PC-3 (cell line): ENCODE data around the gene SCN4B. TPM values are rescaled to one million over a fixed set of nuclear protein-coding genes. Genes with fewer than 3 reads are reported as not detected.

Experiments
- ATAC-seq: fragments of 200-7000 bp; cut with Tn5 transposase; 2 replicates; pipeline ENCODE4 v1.9.1; 2020; ENCODE audit warnings: mild to moderate bottlenecking, moderate library complexity
- BruUV-seq: library from RNA; stranded (reverse); fragments of 400-500 nt; replicated peaks from 2 replicates; lab custom pipeline; 2021; lab: Mats Ljungman, UMichigan
- CTCF ChIA-PET: fragments of 300-600 bp; sonication (Branson Sonifier 250); formaldehyde crosslinking; loops from one replicate; lab custom pipeline; 2022; ENCODE audit warnings: antibody characterized with exemption; lab: Charles Lee
- POLR2A ChIA-PET: fragments of 300-600 bp; sonication (Branson Sonifier 250); formaldehyde crosslinking; loops from one replicate; lab custom pipeline; 2022; ENCODE audit warnings: antibody characterized with exemption; ENCODE audit not compliant: unreplicated experiment; lab: Charles Lee
- DNase-seq: peaks from one replicate; pipeline ENCODE4 v3.0.0-alpha.2; 2015
- H2AFZ ChIP-seq: fragments of 300-600 bp; sonication (generic); 2 replicates; pipeline ENCODE4 v1.6.0; 2016; ENCODE audit warnings: antibody characterized with exemption, low read length
- H3F3A ChIP-seq: fragments of 300-600 bp; sonication (generic); one replicate; pipeline ENCODE4 v1.6.0; 2017; ENCODE audit warnings: antibody characterized with exemption, low read length, control low read depth, mild to moderate bottlenecking; ENCODE audit not compliant: unreplicated experiment
- H3K27ac ChIP-seq: fragments of 300-600 bp; sonication (generic); 2 replicates; pipeline ENCODE4 v1.5.1; 2016; ENCODE audit warnings: mild to moderate bottlenecking, low read length
- H3K27me3 ChIP-seq: fragments of 300-600 bp; sonication (generic); 2 replicates; pipeline ENCODE4 v1.6.1; 2016; ENCODE audit warnings: low read length, mixed read lengths
- H3K36me3 ChIP-seq: fragments of 300-600 bp; sonication (generic); 2 replicates; pipeline ENCODE4 v1.6.1; 2016; ENCODE audit warnings: low read depth, mixed run types, low read length, mixed read lengths
- H3K4me1 ChIP-seq: fragments of 300-600 bp; sonication (generic); 2 replicates; pipeline ENCODE4 v1.5.1; 2016; ENCODE audit warnings: low read length; ENCODE audit not compliant: insufficient read depth
- H3K4me2 ChIP-seq: fragments of 300-600 bp; sonication (generic); 2 replicates; pipeline ENCODE4 v1.6.0; 2016; ENCODE audit warnings: low read length
- H3K4me3 ChIP-seq: fragments of 300-600 bp; sonication (generic); 2 replicates; pipeline ENCODE4 v1.5.1; 2016; ENCODE audit warnings: mild to moderate bottlenecking, low read length, mixed read lengths
- H3K79me2 ChIP-seq: fragments of 300-600 bp; sonication (generic); 2 replicates; pipeline ENCODE4 v1.6.1; 2017; ENCODE audit warnings: low read length, mixed read lengths
- H3K9ac ChIP-seq: fragments of 300-600 bp; sonication (generic); 2 replicates; pipeline ENCODE4 v1.6.0; 2016; ENCODE audit warnings: mild to moderate bottlenecking, low read length
- H3K9me2 ChIP-seq: fragments of 300-600 bp; sonication (generic); replicated peaks from 2 replicates; pipeline ENCODE4 v1.6.1; 2016; ENCODE audit warnings: mixed run types, low read length, mixed read lengths
- H3K9me3 ChIP-seq: fragments of 300-600 bp; sonication (generic); 2 replicates; pipeline ENCODE4 v1.6.1; 2016; ENCODE audit warnings: low read length, mixed read lengths
- H4K20me1 ChIP-seq: fragments of 300-600 bp; sonication (generic); 2 replicates; pipeline ENCODE4 v1.6.1; 2016; ENCODE audit warnings: low read length, mixed read lengths
- EZH2 ChIP-seq: fragments of 300-600 bp; sonication (generic); IDR thresholded peaks from one replicate; pipeline ENCODE4 v1.6.1; 2017; ENCODE audit warnings: antibody characterized with exemption, mild to moderate bottlenecking, low read length; ENCODE audit not compliant: unreplicated experiment
- EZH2phosphoT487 ChIP-seq: fragments of 300-600 bp; sonication (generic); IDR thresholded peaks from 2 replicates; pipeline ENCODE4 v1.6.1; 2018; ENCODE audit warnings: mild to moderate bottlenecking, antibody characterized with exemption, low read length, borderline replicate concordance
- intact Hi-C: fragments of 100-400 bp; cut with micrococcal nuclease; formaldehyde crosslinking; loops from 2 replicates; pipeline ENCODE4 v1.9.0; 2023
- total RNA-seq: library from RNA; depleted of rRNA; stranded (reverse); fragments of >200 nt; gene quantifications from 2 replicates; pipeline ENCODE4 v1.2.3, GENCODE V29; 2014
- TF ChIP-seq, protein P1 (sequence below): fragments of 300-600 bp; sonication (generic); conservative IDR thresholded peaks from 2 replicates; pipeline ENCODE4 v1.5.1; 2017; ENCODE audit warnings: antibody characterized with exemption, low read depth, mild to moderate bottlenecking, low read length

Gene SCN4B
- total RNA-seq, 1 experiment from 2014 or later: not detected

- BruUV-seq: no TSS peak
- no peak overlapping the region for H2AFZ ChIP-seq
- H3K9me2 ChIP-seq: no peaks in the 10 kb centered on the region
- peaks cover 74% of the 10 kb centered on the region for H3K27me3 ChIP-seq
- H3K9ac ChIP-seq: no peak overlapping the region
- no peak for DNase-seq
- H3K36me3 ChIP-seq: no peaks in the 10 kb centered on the region
- H3K27ac ChIP-seq: no peak overlapping the region
- no peak for ATAC-seq
- no peaks in the 10 kb centered on the region for H3K79me2 ChIP-seq
- intact Hi-C loops: no loop called here
- no peak overlapping the region for H3K4me3 ChIP-seq
- no peaks in the 10 kb centered on the region for H4K20me1 ChIP-seq
- no peaks in the 10 kb centered on the region for H3K9me3 ChIP-seq
- ChIA-PET POLR2A (no interaction called here), CTCF (no interaction called here)
- no peaks in the 10 kb centered on the region for H3K4me1 ChIP-seq
- H3F3A ChIP-seq: no peaks in the 10 kb centered on the region
- H3K4me2 ChIP-seq: no peak overlapping the region
- TF ChIP-seq, protein P1, sequence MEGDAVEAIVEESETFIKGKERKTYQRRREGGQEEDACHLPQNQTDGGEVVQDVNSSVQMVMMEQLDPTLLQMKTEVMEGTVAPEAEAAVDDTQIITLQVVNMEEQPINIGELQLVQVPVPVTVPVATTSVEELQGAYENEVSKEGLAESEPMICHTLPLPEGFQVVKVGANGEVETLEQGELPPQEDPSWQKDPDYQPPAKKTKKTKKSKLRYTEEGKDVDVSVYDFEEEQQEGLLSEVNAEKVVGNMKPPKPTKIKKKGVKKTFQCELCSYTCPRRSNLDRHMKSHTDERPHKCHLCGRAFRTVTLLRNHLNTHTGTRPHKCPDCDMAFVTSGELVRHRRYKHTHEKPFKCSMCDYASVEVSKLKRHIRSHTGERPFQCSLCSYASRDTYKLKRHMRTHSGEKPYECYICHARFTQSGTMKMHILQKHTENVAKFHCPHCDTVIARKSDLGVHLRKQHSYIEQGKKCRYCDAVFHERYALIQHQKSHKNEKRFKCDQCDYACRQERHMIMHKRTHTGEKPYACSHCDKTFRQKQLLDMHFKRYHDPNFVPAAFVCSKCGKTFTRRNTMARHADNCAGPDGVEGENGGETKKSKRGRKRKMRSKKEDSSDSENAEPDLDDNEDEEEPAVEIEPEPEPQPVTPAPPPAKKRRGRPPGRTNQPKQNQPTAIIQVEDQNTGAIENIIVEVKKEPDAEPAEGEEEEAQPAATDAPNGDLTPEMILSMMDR: no peak
- TF ChIP-seq EZH2 (no peak), EZH2phosphoT487 (no peak)
Measured at GRCh38 chr11:118095967-118096367, 56.7 kb downstream of the SCN4B start.

DNA sequence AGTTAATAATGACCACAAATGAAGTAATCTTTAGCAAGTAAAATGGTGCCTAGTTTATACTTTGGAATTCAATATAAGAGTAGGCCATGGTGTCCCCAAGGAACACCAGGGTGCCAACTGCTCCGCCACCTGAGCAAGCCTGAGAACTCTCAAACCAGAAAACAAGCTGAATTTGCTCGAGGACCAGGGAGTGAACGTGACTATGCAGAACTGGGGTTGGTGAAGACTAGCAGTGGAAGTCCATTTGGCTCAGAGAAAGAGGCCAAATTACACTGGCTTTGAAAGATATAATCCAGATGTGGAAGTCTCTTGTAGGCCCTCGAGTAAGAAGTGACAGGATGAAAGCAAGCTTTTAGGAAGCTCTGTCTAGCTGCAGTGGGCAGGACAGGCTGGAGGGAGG lies 57.1 kb downstream of the SCN4B start:
- peaks cover 70% of the 10 kb centered on the region for H3K27me3 ChIP-seq
- H3K9me2 ChIP-seq: no peaks in the 10 kb centered on the region
- no peaks in the 10 kb centered on the region for H3F3A ChIP-seq
- no peak overlapping the region for H3K27ac ChIP-seq
- no peak overlapping the region for H3K4me2 ChIP-seq
- H3K4me3 ChIP-seq: no peak overlapping the region
- intact Hi-C loops: no loop called here
- DNase-seq (no peak), ATAC-seq (no peak)
- H3K79me2 ChIP-seq: no peaks in the 10 kb centered on the region
- POLR2A ChIA-PET: no interaction called here
- H3K9ac ChIP-seq: no peak overlapping the region
- no peaks in the 10 kb centered on the region for H4K20me1 ChIP-seq
- H3K4me1 ChIP-seq: no peaks in the 10 kb centered on the region
- CTCF ChIA-PET: no interaction called here
- no peak overlapping the region for H2AFZ ChIP-seq
- no peaks in the 10 kb centered on the region for H3K9me3 ChIP-seq
- H3K36me3 ChIP-seq: no peaks in the 10 kb centered on the region
- TF ChIP-seq, protein P1: no peak
- no peak for TF ChIP-seq EZH2
- TF ChIP-seq EZH2phosphoT487: no peak
- BruUV-seq: no TSS peak

DNA sequence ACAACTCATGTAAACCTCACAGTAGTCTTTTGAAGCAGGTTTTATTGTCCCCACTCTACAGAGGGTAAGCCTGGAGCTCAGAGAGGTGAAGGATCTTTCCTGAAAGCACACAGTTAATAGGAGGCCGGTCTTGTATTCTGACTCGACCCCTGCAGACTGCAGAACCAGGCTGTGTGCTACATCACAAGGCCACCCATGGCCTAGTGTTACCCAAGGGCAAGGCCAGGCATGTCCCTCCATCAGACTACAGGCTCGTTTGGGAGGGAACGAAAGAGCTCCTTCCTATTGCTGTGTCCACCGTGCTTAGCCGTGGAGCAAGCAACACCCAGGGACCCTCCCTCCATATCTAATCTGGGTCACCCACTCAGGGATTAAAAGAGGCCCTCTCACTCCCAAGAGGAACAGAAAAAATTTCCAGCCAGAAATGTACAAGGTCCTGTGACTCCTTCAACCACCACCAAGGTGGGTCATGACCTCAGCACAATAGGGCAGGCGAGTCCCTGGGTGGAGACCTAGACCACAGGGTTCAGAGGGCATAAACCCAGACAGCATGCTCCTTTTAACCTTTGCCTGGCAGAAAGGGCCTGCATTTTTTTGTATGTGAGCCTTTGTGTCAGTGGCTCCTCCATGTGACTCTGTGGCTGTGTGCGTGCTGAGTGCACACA lies 59.6 kb downstream of the SCN4B start:
- DNase-seq: no peak
- Histone ChIP-seq H3K4me3 (no peak overlapping the region), H2AFZ (no peak overlapping the region), H4K20me1 (no peaks in the 10 kb centered on the region), H3K79me2 (no peaks in the 10 kb centered on the region), H3K36me3 (no peaks in the 10 kb centered on the region), H3K27ac (no peak overlapping the region), H3K9me2 (no peaks in the 10 kb centered on the region), H3K4me2 (no peak overlapping the region), H3F3A (no peaks in the 10 kb centered on the region), H3K4me1 (no peaks in the 10 kb centered on the region), H3K9me3 (no peaks in the 10 kb centered on the region), H3K27me3 (peaks cover 48% of the 10 kb centered on the region), H3K9ac (no peak overlapping the region)
- intact Hi-C loops: no loop called here
- POLR2A ChIA-PET: no interaction called here
- no peak for ATAC-seq
- TF ChIP-seq EZH2: no peak
- TF ChIP-seq, protein P1: no peak
- TF ChIP-seq EZH2phosphoT487: no peak
- BruUV-seq: no TSS peak
- CTCF ChIA-PET: no interaction called here
